ENCODE data around the gene CENPU.

CENPU gene

DNA sequence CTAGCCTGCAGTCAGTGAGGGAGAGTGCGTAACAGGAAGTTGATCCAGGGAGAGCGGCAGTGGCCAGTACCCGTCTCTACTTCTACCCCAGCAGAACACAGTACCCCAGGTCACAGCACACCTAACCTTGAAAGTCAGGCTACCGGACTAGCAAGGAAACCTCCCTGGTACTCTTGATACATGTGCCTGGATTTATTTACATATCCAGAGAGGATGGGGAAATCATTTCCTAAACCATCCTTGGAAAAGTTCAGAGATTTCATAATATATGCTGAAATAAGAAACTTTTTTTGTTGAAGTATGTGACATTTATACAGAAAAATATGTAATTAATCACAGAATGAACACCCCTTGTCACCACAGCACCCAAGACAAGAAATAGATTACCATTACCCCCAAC is 59.9 kb downstream of the CENPU start:
- Histone ChIP-seq H3K27ac (no peak overlapping the region), H3K36me3 (ENCODE audit: insufficient read depth) (no peaks in the 10 kb centered on the region), H3K79me2 (ENCODE audit: insufficient read depth, low read depth) (no peaks in the 10 kb centered on the region)

DNA sequence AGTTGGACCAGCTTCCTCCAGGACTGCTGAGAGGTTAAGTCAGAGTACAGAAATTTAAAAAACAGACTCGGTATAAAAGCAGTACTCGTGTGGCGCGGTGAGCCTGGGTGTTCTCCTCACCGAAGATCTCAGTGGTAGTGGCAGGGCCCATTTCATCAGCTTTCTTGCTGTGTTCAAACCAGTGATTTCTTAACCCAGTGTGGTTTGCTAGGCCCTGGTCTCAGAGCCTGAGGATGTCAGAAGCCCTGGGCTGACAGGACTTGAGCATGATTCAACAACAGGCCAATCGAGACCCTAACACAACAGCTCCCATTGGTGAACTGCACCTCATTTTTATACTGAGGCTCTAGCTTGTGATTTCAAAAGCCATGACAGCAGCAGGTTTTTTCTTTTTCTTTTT is 61.2 kb downstream of the CENPU start:
- Histone ChIP-seq H4K20me1 (ENCODE audit: insufficient read depth) (no peaks in the 10 kb centered on the region), H3K9ac (no peak overlapping the region), H3K27me3 (ENCODE audit: insufficient read depth, low read depth) (no peaks in the 10 kb centered on the region), H3K4me1 (ENCODE audit: low read depth, poor library complexity, severe bottlenecking) (peaks cover 11% of the 10 kb centered on the region), H3K4me2 (no peak overlapping the region), H3K79me2 (ENCODE audit: insufficient read depth, low read depth) (no peaks in the 10 kb centered on the region), H3K27ac (no peak overlapping the region), H2AFZ (ENCODE audit: low read depth) (no peak overlapping the region), H3K4me3 (IDR thresholded peaks at IDR 0.05; ENCODE audit: insufficient read depth, low read depth, low read length) (no peak overlapping the region), H3K36me3 (ENCODE audit: insufficient read depth) (no peaks in the 10 kb centered on the region)
- TF ChIP-seq, protein P1, sequence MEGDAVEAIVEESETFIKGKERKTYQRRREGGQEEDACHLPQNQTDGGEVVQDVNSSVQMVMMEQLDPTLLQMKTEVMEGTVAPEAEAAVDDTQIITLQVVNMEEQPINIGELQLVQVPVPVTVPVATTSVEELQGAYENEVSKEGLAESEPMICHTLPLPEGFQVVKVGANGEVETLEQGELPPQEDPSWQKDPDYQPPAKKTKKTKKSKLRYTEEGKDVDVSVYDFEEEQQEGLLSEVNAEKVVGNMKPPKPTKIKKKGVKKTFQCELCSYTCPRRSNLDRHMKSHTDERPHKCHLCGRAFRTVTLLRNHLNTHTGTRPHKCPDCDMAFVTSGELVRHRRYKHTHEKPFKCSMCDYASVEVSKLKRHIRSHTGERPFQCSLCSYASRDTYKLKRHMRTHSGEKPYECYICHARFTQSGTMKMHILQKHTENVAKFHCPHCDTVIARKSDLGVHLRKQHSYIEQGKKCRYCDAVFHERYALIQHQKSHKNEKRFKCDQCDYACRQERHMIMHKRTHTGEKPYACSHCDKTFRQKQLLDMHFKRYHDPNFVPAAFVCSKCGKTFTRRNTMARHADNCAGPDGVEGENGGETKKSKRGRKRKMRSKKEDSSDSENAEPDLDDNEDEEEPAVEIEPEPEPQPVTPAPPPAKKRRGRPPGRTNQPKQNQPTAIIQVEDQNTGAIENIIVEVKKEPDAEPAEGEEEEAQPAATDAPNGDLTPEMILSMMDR (conservative IDR thresholded peaks at IDR 0.05; ENCODE audit: low read depth, low read length): no peak

More for the DNA sequence above, 59.9 kb downstream of the CENPU start:
- Histone ChIP-seq H4K20me1 (ENCODE audit: insufficient read depth) (no peaks in the 10 kb centered on the region), H3K4me3 (IDR thresholded peaks at IDR 0.05; ENCODE audit: insufficient read depth, low read depth, low read length) (no peak overlapping the region), H3K4me1 (ENCODE audit: low read depth, poor library complexity, severe bottlenecking) (peaks cover under 1% of the 10 kb centered on the region), H3K9ac (no peak overlapping the region), H3K27me3 (ENCODE audit: insufficient read depth, low read depth) (no peaks in the 10 kb centered on the region), H2AFZ (ENCODE audit: low read depth) (no peak overlapping the region), H3K4me2 (no peak overlapping the region)
- TF ChIP-seq, protein P1 (conservative IDR thresholded peaks at IDR 0.05; ENCODE audit: low read depth, low read length): no peak

DNA sequence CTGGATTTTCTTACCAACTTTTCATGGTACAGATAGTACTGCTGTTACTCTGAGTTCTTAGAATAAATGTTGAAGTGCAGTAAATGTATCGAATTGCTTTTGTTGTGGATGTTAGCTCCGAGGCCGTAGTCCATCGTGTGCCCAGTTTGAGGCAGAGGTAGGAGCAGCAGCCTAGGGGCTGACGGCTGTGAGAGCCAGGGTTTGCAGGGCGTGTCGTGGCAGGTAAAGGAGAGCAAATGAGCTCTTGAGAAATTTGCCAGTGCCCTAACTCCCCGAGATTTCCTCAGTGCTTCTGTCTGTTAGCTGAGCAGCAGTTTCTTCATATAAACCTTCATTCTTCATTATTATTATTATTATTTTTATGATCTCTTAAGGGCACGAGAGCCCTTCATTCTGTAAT is 62.8 kb downstream of the CENPU start:
- Histone ChIP-seq H3K79me2 (ENCODE audit: insufficient read depth, low read depth) (no peaks in the 10 kb centered on the region), H3K4me2 (no peak overlapping the region), H3K9ac (no peak overlapping the region), H3K4me3 (IDR thresholded peaks at IDR 0.05; ENCODE audit: insufficient read depth, low read depth, low read length) (no peak overlapping the region), H3K36me3 (ENCODE audit: insufficient read depth) (no peaks in the 10 kb centered on the region), H3K27ac (no peak overlapping the region), H3K27me3 (ENCODE audit: insufficient read depth, low read depth) (no peaks in the 10 kb centered on the region), H3K4me1 (ENCODE audit: low read depth, poor library complexity, severe bottlenecking) (peaks cover 24% of the 10 kb centered on the region), H2AFZ (ENCODE audit: low read depth) (no peak overlapping the region), H4K20me1 (ENCODE audit: insufficient read depth) (no peaks in the 10 kb centered on the region)
- TF ChIP-seq, protein P1 (conservative IDR thresholded peaks at IDR 0.05; ENCODE audit: low read depth, low read length): no peak

DNA sequence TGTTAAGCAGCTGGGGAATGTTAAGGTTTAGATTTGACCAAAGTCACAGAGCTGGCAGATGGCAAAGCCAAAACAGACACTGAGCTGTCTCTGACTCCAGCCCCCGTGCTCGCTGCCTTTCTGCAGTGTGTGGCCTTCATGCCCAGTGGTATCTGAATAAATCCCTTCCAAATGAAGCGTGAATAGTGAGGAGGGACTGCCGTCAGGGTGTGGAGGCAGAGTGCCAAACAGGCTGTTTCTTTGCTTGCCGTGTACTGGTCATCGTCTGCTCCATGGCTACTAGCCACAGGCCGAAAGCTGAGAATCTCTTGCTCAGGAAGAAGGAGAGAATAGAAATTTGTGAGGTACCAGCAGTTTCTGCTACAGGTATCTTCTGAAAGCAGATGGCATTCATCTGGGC is 64.6 kb downstream of the CENPU start:
- Histone ChIP-seq H3K79me2 (ENCODE audit: insufficient read depth, low read depth) (no peaks in the 10 kb centered on the region), H3K9ac (no peak overlapping the region), H3K4me2 (no peak overlapping the region), H4K20me1 (ENCODE audit: insufficient read depth) (no peaks in the 10 kb centered on the region), H3K27ac (no peak overlapping the region), H3K36me3 (ENCODE audit: insufficient read depth) (no peaks in the 10 kb centered on the region), H2AFZ (ENCODE audit: low read depth) (no peak overlapping the region), H3K4me3 (IDR thresholded peaks at IDR 0.05; ENCODE audit: insufficient read depth, low read depth, low read length) (no peak overlapping the region), H3K27me3 (ENCODE audit: insufficient read depth, low read depth) (no peaks in the 10 kb centered on the region), H3K4me1 (ENCODE audit: low read depth, poor library complexity, severe bottlenecking) (peaks cover 25% of the 10 kb centered on the region)
- TF ChIP-seq, protein P1 (conservative IDR thresholded peaks at IDR 0.05; ENCODE audit: low read depth, low read length): no peak
